ENCODE measurements around the gene ZCCHC24. TPM values are rescaled to one million over a fixed set of nuclear protein-coding genes. Genes with fewer than 3 reads are reported as not detected.

ZCCHC24 gene
- total and polyA plus RNA-seq, 8 donors = 9.7 to 60.3 (median 34.3) TPM

GRCh38 chr10:79376078-79376628 is 69.3 kb downstream of the ZCCHC24 start:
- Histone ChIP-seq H3K27ac (no peak overlapping the region), H3K4me3 (no peak overlapping the region), H3K36me3 (no peaks in the 10 kb centered on the region), H3K4me1 (peaks cover 25 to 42% (median 34%) of the 10 kb centered on the region in 4 donors), H3K9me3 (no peaks in the 10 kb centered on the region), H3K27me3 (no peaks in the 10 kb centered on the region)
- intact Hi-C loops (cut with DNase I; ENCODE audit: low total_unique reads) = no loop called here
- 71 to 88% (median 84%) methylated on average over 9 to 11 of the region's 11 CpGs for WGBS, 5 donors
- no peak for DNase-seq
- no peak for TF ChIP-seq EP300 (IDR thresholded peaks at IDR 0.05)
- TF ChIP-seq POLR2A (IDR thresholded peaks at IDR 0.05) = no peak
- TF ChIP-seq, protein P1, sequence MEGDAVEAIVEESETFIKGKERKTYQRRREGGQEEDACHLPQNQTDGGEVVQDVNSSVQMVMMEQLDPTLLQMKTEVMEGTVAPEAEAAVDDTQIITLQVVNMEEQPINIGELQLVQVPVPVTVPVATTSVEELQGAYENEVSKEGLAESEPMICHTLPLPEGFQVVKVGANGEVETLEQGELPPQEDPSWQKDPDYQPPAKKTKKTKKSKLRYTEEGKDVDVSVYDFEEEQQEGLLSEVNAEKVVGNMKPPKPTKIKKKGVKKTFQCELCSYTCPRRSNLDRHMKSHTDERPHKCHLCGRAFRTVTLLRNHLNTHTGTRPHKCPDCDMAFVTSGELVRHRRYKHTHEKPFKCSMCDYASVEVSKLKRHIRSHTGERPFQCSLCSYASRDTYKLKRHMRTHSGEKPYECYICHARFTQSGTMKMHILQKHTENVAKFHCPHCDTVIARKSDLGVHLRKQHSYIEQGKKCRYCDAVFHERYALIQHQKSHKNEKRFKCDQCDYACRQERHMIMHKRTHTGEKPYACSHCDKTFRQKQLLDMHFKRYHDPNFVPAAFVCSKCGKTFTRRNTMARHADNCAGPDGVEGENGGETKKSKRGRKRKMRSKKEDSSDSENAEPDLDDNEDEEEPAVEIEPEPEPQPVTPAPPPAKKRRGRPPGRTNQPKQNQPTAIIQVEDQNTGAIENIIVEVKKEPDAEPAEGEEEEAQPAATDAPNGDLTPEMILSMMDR (IDR thresholded peaks at IDR 0.05) = no peak
- no peak for TF ChIP-seq POLR2AphosphoS5 (IDR thresholded peaks at IDR 0.05)

GRCh38 chr10:79375321-79376077 is 69.9 kb downstream of the ZCCHC24 start:
- no peak for TF ChIP-seq EP300 (IDR thresholded peaks at IDR 0.05)
- TF ChIP-seq, protein P1 (IDR thresholded peaks at IDR 0.05) = no peak
- no peak for TF ChIP-seq POLR2AphosphoS5 (IDR thresholded peaks at IDR 0.05)
- no peak for TF ChIP-seq POLR2A (IDR thresholded peaks at IDR 0.05)
- 82 to 86% (median 83%) methylated on average over 5 to 6 of the region's 6 CpGs for WGBS, 5 donors
- DNase-seq = no peak

GRCh38 chr10:79374312-79375191 is 70.9 kb downstream of the ZCCHC24 start:
- TF ChIP-seq POLR2AphosphoS5 (IDR thresholded peaks at IDR 0.05) (peak in 1 of 3 donors; percentile 62), POLR2A (IDR thresholded peaks at IDR 0.05) (no peak)
- TF ChIP-seq, protein P1 (IDR thresholded peaks at IDR 0.05) = peak in 6 of 7 experiments; percentile 93 to 99 (median 96)
- intact Hi-C loops (cut with DNase I; ENCODE audit: low total_unique reads) = loop anchor here (5.0 kb wide), 1 partner anchor 93 kb away; no protein-coding TSS in a partner anchor
- H3K4me3 ChIP-seq = no peak overlapping the region
- peaks cover 10 to 26% (median 18%) of the 10 kb centered on the region in 4 donors for H3K4me1 ChIP-seq
- H3K27ac ChIP-seq = no peak overlapping the region
- no peaks in the 10 kb centered on the region for H3K36me3 ChIP-seq
- peaks cover 0 to 9% (median 3%) of the 10 kb centered on the region in 4 donors for H3K9me3 ChIP-seq
- no peaks in the 10 kb centered on the region for H3K27me3 ChIP-seq
- peak; percentile 89 to 94 for DNase-seq
- WGBS, 5 donors = 6 to 12% (median 11%) methylated on average over 5 to 7 of the region's 7 CpGs

More at GRCh38 chr10:79375321-79376077, 69.9 kb downstream of the ZCCHC24 start:
- Histone ChIP-seq H3K36me3 (no peaks in the 10 kb centered on the region), H3K9me3 (peaks cover 0 to 3% (median 1%) of the 10 kb centered on the region in 4 donors), H3K4me1 (peaks cover 20 to 36% (median 27%) of the 10 kb centered on the region in 4 donors), H3K27me3 (no peaks in the 10 kb centered on the region), H3K4me3 (no peak overlapping the region), H3K27ac (no peak overlapping the region)
- intact Hi-C loops (cut with DNase I; ENCODE audit: low total_unique reads) = no loop called here

- no peak for DNase-seq
- Histone ChIP-seq H3K4me3 (no peak overlapping the region), H3K27me3 (no peaks in the 10 kb centered on the region), H3K27ac (no peak overlapping the region), H3K9me3 (peaks cover 0 to 9% (median 3%) of the 10 kb centered on the region in 4 donors), H3K4me1 (peaks cover 4 to 17% (median 9%) of the 10 kb centered on the region in 4 donors), H3K36me3 (no peaks in the 10 kb centered on the region)
- WGBS, 5 donors = 60 to 80% (median 72%) methylated on average over 4 of the region's 4 CpGs
- intact Hi-C loops (cut with DNase I; ENCODE audit: low total_unique reads) = loop anchor here (5.0 kb wide), 1 partner anchor 94 kb away; no protein-coding TSS in a partner anchor
- TF ChIP-seq, protein P1 (IDR thresholded peaks at IDR 0.05) = no peak
- TF ChIP-seq POLR2AphosphoS5 (IDR thresholded peaks at IDR 0.05) = no peak
- TF ChIP-seq EP300 (IDR thresholded peaks at IDR 0.05) = no peak
- TF ChIP-seq POLR2A (IDR thresholded peaks at IDR 0.05) = no peak
Measured at GRCh38 chr10:79372871-79373270, 72.6 kb downstream of the ZCCHC24 start.

All from stomach (tissue), 9 donors.